Osteocyte (in vitro differentiated cells): Measurements from ENCODE around the gene LDB1. TPM values are rescaled to one million over a fixed set of nuclear protein-coding genes. Genes with fewer than 3 reads are reported as not detected.

Source experiments
- DNase-seq: peaks from one replicate; pipeline ENCODE4 v3.0.0; 2021; ENCODE audit warnings: mixed read lengths; ENCODE audit not compliant: unreplicated experiment; ENCODE audit errors: extremely low spot score
- H3K27ac Mint-ChIP-seq: one replicate; pipeline ENCODE4 v1.8.0; 2021; ENCODE audit warnings: mild to moderate bottlenecking, mixed read lengths; ENCODE audit not compliant: unreplicated experiment
- H3K27me3 Mint-ChIP-seq: one replicate; pipeline ENCODE4 v1.8.0; 2021; ENCODE audit warnings: mixed read lengths; ENCODE audit not compliant: unreplicated experiment
- H3K36me3 Mint-ChIP-seq: one replicate; pipeline ENCODE4 v1.8.0; 2021; ENCODE audit warnings: mixed read lengths; ENCODE audit not compliant: unreplicated experiment
- H3K4me1 Mint-ChIP-seq: one replicate; pipeline ENCODE4 v1.8.0; 2021; ENCODE audit warnings: mixed read lengths; ENCODE audit not compliant: unreplicated experiment
- H3K4me3 Mint-ChIP-seq: one replicate; pipeline ENCODE4 v1.8.0; 2021; ENCODE audit warnings: mild to moderate bottlenecking, moderate library complexity, mixed read lengths; ENCODE audit not compliant: unreplicated experiment
- H3K9me3 Mint-ChIP-seq: one replicate; pipeline ENCODE4 v1.8.0; 2021; ENCODE audit warnings: mixed read lengths; ENCODE audit not compliant: unreplicated experiment
- CTCF ChIP-seq: fragments of 200-600 bp; sonication (generic); IDR thresholded peaks from 2 replicates; pipeline ENCODE4 v1.5.0; 2021; ENCODE audit warnings: antibody characterized with exemption, mild to moderate bottlenecking, moderate library complexity
- total RNA-seq: library from RNA; stranded (reverse); gene quantifications from 2 replicates; pipeline ENCODE4 v1.2.1, GENCODE V29; 2021

Gene LDB1
- total RNA-seq, 1 donor from 2014 or later: 114 TPM

DNA sequence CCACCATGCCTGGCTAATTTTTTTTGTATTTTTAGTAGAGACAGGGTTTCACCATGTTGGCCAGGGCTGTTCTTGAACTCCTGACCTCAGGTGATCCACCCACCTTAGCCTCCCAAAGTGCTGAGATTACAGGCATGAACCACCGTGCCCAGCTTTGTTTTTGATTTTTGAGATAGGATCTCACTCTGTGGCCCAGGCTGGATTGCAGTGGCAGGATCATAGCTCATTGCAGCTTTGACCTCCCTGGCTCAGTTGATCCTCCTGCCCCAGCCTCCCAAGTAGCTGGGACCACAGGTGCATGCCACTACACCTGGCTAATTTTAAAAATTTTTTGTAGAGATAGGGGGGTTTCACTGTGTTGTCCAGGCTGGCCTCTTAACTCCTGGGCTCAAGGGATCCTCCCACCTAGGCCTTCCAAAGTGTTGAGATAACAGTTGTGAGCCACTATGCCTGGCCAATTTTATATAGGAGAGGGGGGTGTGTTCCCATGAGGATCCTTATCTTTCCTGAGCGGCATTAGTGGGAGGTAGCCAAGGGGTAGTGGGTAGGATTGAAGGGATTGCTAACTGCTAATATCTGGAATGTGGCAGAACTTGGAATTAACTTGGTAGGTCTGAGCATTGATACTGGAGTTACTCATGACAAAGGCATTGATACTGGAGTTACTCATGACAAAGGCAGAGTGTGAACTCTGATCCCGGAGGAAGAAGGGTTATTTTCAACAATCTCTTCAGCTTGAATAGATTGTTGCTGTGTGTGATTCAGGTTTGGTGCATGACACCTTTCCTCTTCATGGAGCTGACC, 31.0 kb upstream of the LDB1 start:
- Mint-ChIP-seq H3K36me3 (peaks cover 23% of the 10 kb centered on the region), H3K27ac (peak overlapping the region; percentile 98), H3K4me3 (peak overlapping the region; percentile 84), H3K9me3 (no peaks in the 10 kb centered on the region), H3K27me3 (no peaks in the 10 kb centered on the region), H3K4me1 (peaks cover 21% of the 10 kb centered on the region)
- TF ChIP-seq CTCF: no peak
- no peak for DNase-seq

DNA sequence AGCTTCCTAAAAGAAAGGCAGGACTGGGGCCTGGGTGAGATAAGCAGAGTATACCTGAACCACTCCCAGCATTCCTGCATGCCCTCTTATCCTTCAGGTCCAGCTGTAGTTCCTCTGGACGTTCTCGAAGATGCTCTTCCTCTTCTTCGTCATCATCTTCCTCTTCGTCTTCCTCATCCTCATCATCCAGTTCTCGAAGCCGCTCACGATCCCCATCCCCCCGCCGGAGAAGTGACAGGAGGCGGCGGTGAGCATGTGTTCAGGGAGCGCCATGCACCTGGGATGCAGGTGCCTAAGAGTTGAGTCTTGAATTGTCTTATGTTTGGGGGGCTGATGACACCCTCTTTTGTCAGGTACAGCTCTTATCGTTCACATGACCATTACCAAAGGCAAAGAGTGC, 28.1 kb upstream of the LDB1 start:
- Mint-ChIP-seq H3K9me3 (no peaks in the 10 kb centered on the region), H3K27me3 (no peaks in the 10 kb centered on the region), H3K4me3 (no peak overlapping the region), H3K36me3 (peaks cover 38% of the 10 kb centered on the region), H3K4me1 (peaks cover 16% of the 10 kb centered on the region), H3K27ac (peak overlapping the region; percentile 29)
- TF ChIP-seq CTCF: no peak
- no peak for DNase-seq

DNA sequence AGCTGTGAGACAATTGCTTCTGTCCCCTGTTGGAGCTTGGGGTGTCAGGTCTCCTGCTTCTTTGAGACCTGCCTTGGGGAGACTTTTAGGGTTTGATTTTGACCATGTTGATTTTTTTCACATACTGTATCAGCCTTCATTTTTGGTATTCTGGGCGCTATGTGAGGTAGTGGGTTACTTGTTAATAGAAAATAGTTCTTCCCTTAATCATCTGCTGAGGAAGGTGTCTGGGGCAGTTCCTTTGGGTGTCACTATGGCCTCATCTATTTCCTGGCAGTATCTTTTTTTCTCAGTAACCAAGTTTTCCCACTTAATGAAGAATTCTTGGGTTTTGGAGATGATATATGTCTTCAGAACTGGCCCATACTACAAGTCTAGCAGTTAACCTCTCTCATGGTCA, 27.4 kb upstream of the LDB1 start:
- peaks cover 41% of the 10 kb centered on the region for H3K36me3 Mint-ChIP-seq
- H3K9me3 Mint-ChIP-seq: no peaks in the 10 kb centered on the region
- H3K27ac Mint-ChIP-seq: no peak overlapping the region
- H3K4me1 Mint-ChIP-seq: peaks cover 9% of the 10 kb centered on the region
- DNase-seq: no peak
- no peak for TF ChIP-seq CTCF
- H3K4me3 Mint-ChIP-seq: no peak overlapping the region
- H3K27me3 Mint-ChIP-seq: no peaks in the 10 kb centered on the region

- no peak overlapping the region for H3K4me3 Mint-ChIP-seq
- H3K9me3 Mint-ChIP-seq: no peaks in the 10 kb centered on the region
- DNase-seq: no peak
- peaks cover 9% of the 10 kb centered on the region for H3K4me1 Mint-ChIP-seq
- no peaks in the 10 kb centered on the region for H3K27me3 Mint-ChIP-seq
- H3K27ac Mint-ChIP-seq: no peak overlapping the region
- no peak for TF ChIP-seq CTCF
- peaks cover 42% of the 10 kb centered on the region for H3K36me3 Mint-ChIP-seq
Measured at GRCh38 chr10:102146971-102147428, 26.8 kb upstream of the LDB1 start.

GRCh38 chr10:102141583-102142107, 21.5 kb upstream of the LDB1 start:
- H3K36me3 Mint-ChIP-seq: peaks cover 53% of the 10 kb centered on the region
- H3K4me3 Mint-ChIP-seq: no peak overlapping the region
- H3K4me1 Mint-ChIP-seq: peaks cover 3% of the 10 kb centered on the region
- no peak overlapping the region for H3K27ac Mint-ChIP-seq
- no peak for TF ChIP-seq CTCF
- H3K27me3 Mint-ChIP-seq: no peaks in the 10 kb centered on the region
- no peak for DNase-seq
- H3K9me3 Mint-ChIP-seq: no peaks in the 10 kb centered on the region
